KMS-11 (cell line): ENCODE results near the gene CCDC24.

ENCODE experiments used
- H2AFZ ChIP-seq: fragments of 200-600 bp; sonication (generic); 2 replicates; pipeline ENCODE4 v1.6.1; 2016; ENCODE audit warnings: antibody characterized with exemption, mixed run types, low read depth
- H3K27ac ChIP-seq: fragments of 200-600 bp; sonication (generic); 2 replicates; pipeline ENCODE4 v1.6.1; 2016; ENCODE audit warnings: mild to moderate bottlenecking, mixed run types
- H3K27me3 ChIP-seq: fragments of 200-600 bp; sonication (generic); 2 replicates; pipeline ENCODE4 v1.6.1; 2017; ENCODE audit warnings: mild to moderate bottlenecking, low read depth, mixed run types, moderate library complexity; ENCODE audit not compliant: insufficient read depth
- H3K36me3 ChIP-seq: fragments of 200-600 bp; sonication (generic); 2 replicates; pipeline ENCODE4 v1.6.1; 2017; ENCODE audit warnings: mild to moderate bottlenecking, mixed run types; ENCODE audit not compliant: insufficient read depth
- H3K4me1 ChIP-seq: fragments of 200-600 bp; sonication (generic); 2 replicates; pipeline ENCODE4 v1.6.1; 2016; ENCODE audit warnings: mild to moderate bottlenecking, low read depth, mixed run types; ENCODE audit not compliant: poor library complexity, severe bottlenecking
- H3K4me2 ChIP-seq: fragments of 200-600 bp; sonication (generic); 2 replicates; pipeline ENCODE4 v1.7.0; 2016; ENCODE audit warnings: mild to moderate bottlenecking, mixed run types
- H3K4me3 ChIP-seq: fragments of 200-600 bp; sonication (generic); IDR thresholded peaks from 2 replicates; pipeline ENCODE4 v1.6.1; 2017; ENCODE audit warnings: low read depth, low read length, mixed read lengths; ENCODE audit not compliant: insufficient read depth
- H3K79me2 ChIP-seq: fragments of 200-600 bp; sonication (generic); 2 replicates; pipeline ENCODE4 v1.6.1; 2016; ENCODE audit warnings: low read depth, mixed run types; ENCODE audit not compliant: insufficient read depth
- H3K9ac ChIP-seq: fragments of 200-600 bp; sonication (generic); 2 replicates; pipeline ENCODE4 v1.6.1; 2016; ENCODE audit warnings: mild to moderate bottlenecking, mixed run types
- H4K20me1 ChIP-seq: fragments of 200-600 bp; sonication (generic); 2 replicates; pipeline ENCODE4 v1.6.1; 2016; ENCODE audit warnings: mild to moderate bottlenecking, mixed run types; ENCODE audit not compliant: insufficient read depth
- CTCF ChIP-seq: fragments of 200-600 bp; sonication (generic); conservative IDR thresholded peaks from 2 replicates; pipeline ENCODE4 v1.6.1; 2017; ENCODE audit warnings: low read depth, mild to moderate bottlenecking, antibody characterized with exemption, low read length, moderate library complexity, mixed read lengths

CCDC24 gene

GRCh38 chr1:43998000-43998378 lies 6.6 kb downstream of the CCDC24 start:
- no peak overlapping the region for H3K27ac ChIP-seq
- no peak for TF ChIP-seq CTCF
- H3K4me1 ChIP-seq = no peaks in the 10 kb centered on the region

DNA sequence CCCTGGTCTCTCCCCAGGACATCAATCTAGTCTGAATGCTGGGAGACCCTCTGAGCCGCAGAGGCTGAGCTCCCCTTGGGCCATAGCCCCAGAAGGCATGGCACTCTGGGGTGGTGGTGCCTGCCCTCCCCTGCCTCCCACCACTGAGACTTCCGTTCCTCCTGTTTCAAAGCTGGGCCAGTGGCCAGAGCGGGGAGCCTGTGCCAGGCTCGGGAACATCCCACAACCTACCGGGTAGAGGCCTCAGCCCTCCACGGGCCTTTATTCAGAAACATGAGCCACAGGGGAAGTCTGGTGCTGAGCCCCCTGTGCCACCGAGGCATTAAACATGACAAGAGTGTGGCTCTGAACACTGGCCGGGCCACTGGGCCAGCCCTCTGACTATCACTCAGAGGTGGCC lies 8.1 kb downstream of the CCDC24 start:
- Histone ChIP-seq H3K4me3 (no peak overlapping the region), H3K27ac (no peak overlapping the region), H3K79me2 (no peaks in the 10 kb centered on the region)

More at GRCh38 chr1:43998000-43998378, 6.6 kb downstream of the CCDC24 start:
- Histone ChIP-seq H3K36me3 (no peaks in the 10 kb centered on the region), H3K9ac (no peak overlapping the region), H3K27me3 (no peaks in the 10 kb centered on the region), H4K20me1 (no peaks in the 10 kb centered on the region), H3K4me2 (no peak overlapping the region), H3K79me2 (no peaks in the 10 kb centered on the region), H2AFZ (no peak overlapping the region), H3K4me3 (no peak overlapping the region)

GRCh38 chr1:44000122-44000665 lies 8.8 kb downstream of the CCDC24 start:
- TF ChIP-seq CTCF = no peak
- Histone ChIP-seq H3K27ac (no peak overlapping the region), H2AFZ (no peak overlapping the region), H3K4me3 (no peak overlapping the region), H3K4me2 (no peak overlapping the region), H3K36me3 (no peaks in the 10 kb centered on the region), H3K4me1 (no peaks in the 10 kb centered on the region), H4K20me1 (no peaks in the 10 kb centered on the region), H3K27me3 (no peaks in the 10 kb centered on the region), H3K79me2 (no peaks in the 10 kb centered on the region), H3K9ac (no peak overlapping the region)

More for the DNA sequence above, 8.1 kb downstream of the CCDC24 start:
- no peak overlapping the region for H3K9ac ChIP-seq
- H2AFZ ChIP-seq = no peak overlapping the region
- H3K4me1 ChIP-seq = no peaks in the 10 kb centered on the region
- no peak overlapping the region for H3K4me2 ChIP-seq
- no peak for TF ChIP-seq CTCF
- no peaks in the 10 kb centered on the region for H4K20me1 ChIP-seq
- H3K27me3 ChIP-seq = no peaks in the 10 kb centered on the region
- H3K36me3 ChIP-seq = no peaks in the 10 kb centered on the region

GRCh38 chr1:44002165-44002564 lies 10.8 kb downstream of the CCDC24 start:
- Histone ChIP-seq H4K20me1 (no peaks in the 10 kb centered on the region), H3K27me3 (no peaks in the 10 kb centered on the region), H3K4me1 (no peaks in the 10 kb centered on the region), H2AFZ (no peak overlapping the region), H3K4me3 (no peak overlapping the region), H3K27ac (no peak overlapping the region), H3K9ac (no peak overlapping the region), H3K79me2 (no peaks in the 10 kb centered on the region), H3K36me3 (no peaks in the 10 kb centered on the region), H3K4me2 (no peak overlapping the region)
- no peak for TF ChIP-seq CTCF
